ENCODE results near the gene SERPIND1. TPM values are rescaled to one million over a fixed set of nuclear protein-coding genes. Genes with fewer than 3 reads are reported as not detected.

SERPIND1 gene
- total RNA-seq, 6 donors from 2014 or later = 0.57 to 2.6 (median 0.76) TPM; not detected in 2

- WGBS, 2 donors = 87 to 88% methylated on average over 25 of the region's 25 CpGs
- Histone ChIP-seq H3K27ac (no peak overlapping the region), H3K27me3 (no peaks in the 10 kb centered on the region), H3K36me3 (peaks cover 0 to 38% (median 4%) of the 10 kb centered on the region in 4 donors), H3K9me3 (no peaks in the 10 kb centered on the region), H3K4me3 (no peak overlapping the region), H3K4me1 (peaks cover 5 to 44% (median 16%) of the 10 kb centered on the region in 4 donors)
- no peak for ATAC-seq (ENCODE audit: low FRiP score in 2 of 2)
- TF ChIP-seq POLR2A (IDR thresholded peaks at IDR 0.05) = no peak
- no peak for TF ChIP-seq POLR2AphosphoS5 (IDR thresholded peaks at IDR 0.05)
- TF ChIP-seq CTCF (IDR thresholded peaks at IDR 0.05) = no peak
- no peak for TF ChIP-seq EP300 (IDR thresholded peaks at IDR 0.05)
- no peak for DNase-seq
Measured at GRCh38 chr22:20779014-20779817, 5.3 kb downstream of the SERPIND1 start.

- no peak for DNase-seq
- no peak overlapping the region for H3K4me3 ChIP-seq
- H3K27ac ChIP-seq = no peak overlapping the region
- no peak for ATAC-seq (ENCODE audit: low FRiP score in 2 of 2)
- WGBS, 2 donors = 81 to 82% methylated on average over 5 of the region's 5 CpGs
- H3K36me3 ChIP-seq = peaks cover 0 to 37% (median 4%) of the 10 kb centered on the region in 4 donors
- no peaks in the 10 kb centered on the region for H3K9me3 ChIP-seq
- H3K27me3 ChIP-seq = no peaks in the 10 kb centered on the region
- TF ChIP-seq POLR2A (IDR thresholded peaks at IDR 0.05) (no peak), EP300 (IDR thresholded peaks at IDR 0.05) (peak in 1 of 4 donors; percentile 18)
- peaks cover 5 to 47% (median 16%) of the 10 kb centered on the region in 4 donors for H3K4me1 ChIP-seq
Measured at GRCh38 chr22:20779818-20780158, 5.9 kb downstream of the SERPIND1 start.

- 78 to 80% methylated on average over 9 to 11 of the region's 11 CpGs for WGBS, 2 donors
- H3K9me3 ChIP-seq = no peaks in the 10 kb centered on the region
Measured at GRCh38 chr22:20781272-20781990, 7.5 kb downstream of the SERPIND1 start.

GRCh38 chr22:20782083-20782482 lies 8.2 kb downstream of the SERPIND1 start:
- Histone ChIP-seq H3K36me3 (peaks cover 0 to 36% (median 14%) of the 10 kb centered on the region in 4 donors), H3K4me3 (no peak overlapping the region), H3K27me3 (no peaks in the 10 kb centered on the region), H3K9me3 (no peaks in the 10 kb centered on the region), H3K4me1 (peaks cover 5 to 38% (median 13%) of the 10 kb centered on the region in 4 donors), H3K27ac (no peak overlapping the region)
- ATAC-seq (ENCODE audit: low FRiP score in 2 of 2) (no peak), DNase-seq (no peak)
- TF ChIP-seq EP300 (IDR thresholded peaks at IDR 0.05) = no peak
- 78 to 86% methylated on average over 4 of the region's 4 CpGs for WGBS, 2 donors

More at GRCh38 chr22:20781272-20781990, 7.5 kb downstream of the SERPIND1 start:
- Histone ChIP-seq H3K27me3 (no peaks in the 10 kb centered on the region), H3K36me3 (peaks cover 0 to 34% (median 7%) of the 10 kb centered on the region in 4 donors), H3K27ac (no peak overlapping the region), H3K4me1 (peaks cover 5 to 44% (median 16%) of the 10 kb centered on the region in 4 donors), H3K4me3 (no peak overlapping the region)
- no peak for DNase-seq
- ATAC-seq (ENCODE audit: low FRiP score in 2 of 2) = no peak
- TF ChIP-seq EP300 (IDR thresholded peaks at IDR 0.05) (no peak), POLR2AphosphoS5 (IDR thresholded peaks at IDR 0.05) (no peak), POLR2A (IDR thresholded peaks at IDR 0.05) (no peak), CTCF (IDR thresholded peaks at IDR 0.05) (no peak)

GRCh38 chr22:20782596-20783299 lies 8.8 kb downstream of the SERPIND1 start:
- WGBS, 2 donors = 87 to 89% methylated on average over 4 of the region's 4 CpGs
- peaks cover 5 to 31% (median 7%) of the 10 kb centered on the region in 4 donors for H3K4me1 ChIP-seq
- H3K27me3 ChIP-seq = no peaks in the 10 kb centered on the region
- H3K9me3 ChIP-seq = no peaks in the 10 kb centered on the region
- no peak for DNase-seq
- ATAC-seq (ENCODE audit: low FRiP score in 2 of 2) = no peak
- H3K4me3 ChIP-seq = no peak overlapping the region
- TF ChIP-seq EP300 (IDR thresholded peaks at IDR 0.05) (no peak), POLR2A (IDR thresholded peaks at IDR 0.05) (no peak), CTCF (IDR thresholded peaks at IDR 0.05) (no peak), POLR2AphosphoS5 (IDR thresholded peaks at IDR 0.05) (no peak)
- H3K36me3 ChIP-seq = peaks cover 0 to 43% (median 20%) of the 10 kb centered on the region in 4 donors
- H3K27ac ChIP-seq = no peak overlapping the region

All from upper lobe of left lung (tissue), 6 donors.